Sigmoid colon (tissue), 7 donors: Measurements from ENCODE around the gene ZNHIT6. TPM values are rescaled to one million over a fixed set of nuclear protein-coding genes. Genes with fewer than 3 reads are reported as not detected.
A peak's percentile ranks its signal among the peaks of the same experiment; 100 is the strongest.

Experiments used
- DNase-seq: peaks from one replicate; pipeline ENCODE4 v3.0.0-alpha.2; 2019
- H3K27ac ChIP-seq, 4 donors: fragments of 200-600 bp; sonication (generic); one replicate each; pipeline ENCODE4 v1.5.1; 2016 to 2019; ENCODE audit warnings: mild to moderate bottlenecking in 1 of 4
- H3K27me3 ChIP-seq, 3 donors: fragments of 200-600 bp; sonication (generic); one replicate each; pipeline ENCODE4 v1.5.1; 2019; ENCODE audit warnings: mild to moderate bottlenecking in 1 of 3
- H3K36me3 ChIP-seq, 4 donors: fragments of 200-600 bp; sonication (generic); one replicate each; pipeline ENCODE4 v1.5.1; 2016 to 2019
- H3K4me1 ChIP-seq, 4 donors: fragments of 200-600 bp; sonication (generic); one replicate each; pipeline ENCODE4 v1.5.1; 2017 to 2019
- H3K4me3 ChIP-seq, 4 donors: fragments of 200-600 bp; sonication (generic); one replicate each; pipeline ENCODE4 v1.5.1; 2017 to 2019; ENCODE audit warnings: mild to moderate bottlenecking in 2 of 4, moderate library complexity in 1 of 4
- H3K9me3 ChIP-seq, 4 donors: fragments of 200-600 bp in 3 of 4; sonication (generic) in 3 of 4; one replicate each; pipeline versions ENCODE4 v1.5.1 to v1.6.1; 2013 to 2019
- EP300 ChIP-seq, 4 donors: sonication (generic); formaldehyde crosslinking; IDR thresholded peaks; one replicate each; pipeline ENCODE4 v1.6.1; 2017; ENCODE audit warnings: antibody characterized with exemption in 4 of 4
- POLR2A ChIP-seq, 2 donors: fragments of 450-650 bp; IDR thresholded peaks; one replicate each; pipeline ENCODE4 v1.6.1; 2016; ENCODE audit warnings: antibody characterized with exemption in 2 of 2, mild to moderate bottlenecking in 2 of 2, moderate library complexity in 2 of 2
- POLR2AphosphoS5 ChIP-seq, 4 donors: sonication (generic); formaldehyde crosslinking; IDR thresholded peaks; one replicate each; pipeline ENCODE4 v1.6.1; 2017; ENCODE audit warnings: antibody characterized with exemption in 4 of 4
- WGBS, 2 donors: extraction: QIAGEN DNeasy Blood & Tissue Kit; methylation state at CpG; one replicate each; pipeline ENCODE4 v1.1.7; 2013; 5-methylcytosine and 5-hydroxymethylcytosine counted together
- intact Hi-C: fragments of 100-400 bp; cut with DNase I; formaldehyde crosslinking; loops from one replicate; pipeline ENCODE4 v1.15.1; 2023
- polyA plus RNA-seq, 3 donors: library from polyadenylated mRNA; stranded (reverse); fragments of 200-250 nt; gene quantifications; one replicate each; pipeline ENCODE4 v1.2.3, GENCODE V29; 2013
- total RNA-seq, 4 donors: library from RNA; depleted of rRNA; stranded (reverse); fragments of >200 nt; gene quantifications; one replicate each; pipeline ENCODE4 v1.1.0, GENCODE V29; 2016
- TF ChIP-seq, protein P1 (sequence below), 4 experiments: fragments of 450-650 bp in 3 of 4; fragments of 200-600 bp in 1 of 4; IDR thresholded peaks; one replicate each; pipeline ENCODE4 v1.5.1; 2016 to 2019; ENCODE audit warnings: antibody characterized with exemption in 4 of 4, mild to moderate bottlenecking in 3 of 4, moderate library complexity in 2 of 4
- donor health status: healthy with polysubstance abuse.
- donor health status: Bipolar disorder and iron deficiency.
- donor health status: healthy.

Gene ZNHIT6
- total and polyA plus RNA-seq, 7 donors = 3.9 to 20.0 (median 12.5) TPM

DNA sequence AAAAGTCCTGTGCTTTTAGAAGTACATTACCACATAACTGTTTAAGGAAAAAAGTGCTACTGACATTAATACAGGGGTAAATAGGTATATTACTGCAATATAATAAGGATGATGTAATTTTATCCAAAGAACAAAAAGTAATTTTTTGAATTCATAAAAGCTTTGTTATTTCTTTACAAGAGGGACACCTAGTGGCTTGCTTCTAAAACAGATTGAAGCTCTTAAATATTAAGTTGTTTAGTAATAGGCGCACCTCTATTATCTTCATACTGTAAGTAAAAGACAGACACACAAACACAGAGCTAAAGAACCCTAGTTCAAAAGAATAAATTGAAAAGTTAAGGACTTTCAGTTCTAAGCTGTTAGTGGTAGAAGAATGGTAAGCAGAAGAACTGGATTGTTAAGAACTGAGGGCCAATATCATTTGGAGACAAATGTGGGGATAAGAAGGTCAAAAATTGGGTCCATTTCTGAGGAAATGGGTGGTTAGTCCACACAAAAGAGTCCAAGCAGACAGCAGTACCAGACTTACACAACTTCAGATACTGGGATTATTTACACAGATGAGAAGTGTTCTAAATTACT is 15.4 kb downstream of the ZNHIT6 start:
- no peak overlapping the region for H3K27ac ChIP-seq
- no peaks in the 10 kb centered on the region for H3K27me3 ChIP-seq
- intact Hi-C loops = loop anchor here (1.0 to 10.0 kb wide), 2 partner anchors 198 to 385 kb away; no protein-coding TSS in a partner anchor
- TF ChIP-seq POLR2AphosphoS5 (IDR thresholded peaks at IDR 0.05) (no peak), POLR2A (IDR thresholded peaks at IDR 0.05) (no peak), EP300 (IDR thresholded peaks at IDR 0.05) (no peak)
- TF ChIP-seq, protein P1, sequence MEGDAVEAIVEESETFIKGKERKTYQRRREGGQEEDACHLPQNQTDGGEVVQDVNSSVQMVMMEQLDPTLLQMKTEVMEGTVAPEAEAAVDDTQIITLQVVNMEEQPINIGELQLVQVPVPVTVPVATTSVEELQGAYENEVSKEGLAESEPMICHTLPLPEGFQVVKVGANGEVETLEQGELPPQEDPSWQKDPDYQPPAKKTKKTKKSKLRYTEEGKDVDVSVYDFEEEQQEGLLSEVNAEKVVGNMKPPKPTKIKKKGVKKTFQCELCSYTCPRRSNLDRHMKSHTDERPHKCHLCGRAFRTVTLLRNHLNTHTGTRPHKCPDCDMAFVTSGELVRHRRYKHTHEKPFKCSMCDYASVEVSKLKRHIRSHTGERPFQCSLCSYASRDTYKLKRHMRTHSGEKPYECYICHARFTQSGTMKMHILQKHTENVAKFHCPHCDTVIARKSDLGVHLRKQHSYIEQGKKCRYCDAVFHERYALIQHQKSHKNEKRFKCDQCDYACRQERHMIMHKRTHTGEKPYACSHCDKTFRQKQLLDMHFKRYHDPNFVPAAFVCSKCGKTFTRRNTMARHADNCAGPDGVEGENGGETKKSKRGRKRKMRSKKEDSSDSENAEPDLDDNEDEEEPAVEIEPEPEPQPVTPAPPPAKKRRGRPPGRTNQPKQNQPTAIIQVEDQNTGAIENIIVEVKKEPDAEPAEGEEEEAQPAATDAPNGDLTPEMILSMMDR (IDR thresholded peaks at IDR 0.05) = peak in 3 of 4 experiments; percentile 38 to 49 (median 41)
- H3K36me3 ChIP-seq = peaks cover 0 to 5% (median 0%) of the 10 kb centered on the region in 4 donors
- H3K9me3 ChIP-seq = no peaks in the 10 kb centered on the region
- no peak for DNase-seq
- H3K4me3 ChIP-seq = no peak overlapping the region
- 51 to 76% methylated on average over 1 of the region's 1 CpG for WGBS, 2 donors
- peaks cover 0 to 4% (median 0%) of the 10 kb centered on the region in 4 donors for H3K4me1 ChIP-seq

DNA sequence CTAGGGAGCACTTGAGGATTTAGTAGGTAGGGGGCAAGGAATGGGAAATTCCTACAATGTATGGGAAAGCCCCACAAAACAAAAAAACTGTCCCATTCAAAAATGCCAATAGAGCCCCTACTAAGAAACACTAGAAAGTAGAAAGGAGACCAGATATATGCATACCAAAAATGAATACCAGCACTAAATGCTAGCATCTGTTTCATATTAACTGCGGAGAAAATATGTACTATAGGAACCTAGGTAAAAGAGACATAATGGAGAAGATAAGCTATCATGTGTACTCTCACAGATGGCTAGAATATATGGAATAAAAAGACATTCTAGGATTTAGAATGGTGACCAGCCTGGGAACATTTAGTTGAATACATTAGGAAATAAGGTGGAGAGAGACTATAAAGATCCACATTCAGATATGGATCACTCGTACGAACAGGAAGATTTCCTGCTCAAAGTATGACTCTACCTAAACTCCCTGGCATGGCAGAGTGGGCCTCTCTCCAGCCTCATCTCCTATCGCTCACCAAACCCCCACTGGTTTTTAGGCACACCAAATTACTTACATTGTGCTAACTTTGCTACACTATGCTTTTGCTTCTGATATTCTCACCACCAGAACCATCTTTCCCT is 18.3 kb downstream of the ZNHIT6 start:
- Histone ChIP-seq H3K36me3 (peaks cover 0 to 5% (median 0%) of the 10 kb centered on the region in 4 donors), H3K4me3 (no peak overlapping the region), H3K4me1 (peaks cover 0 to 4% (median 0%) of the 10 kb centered on the region in 4 donors), H3K9me3 (no peaks in the 10 kb centered on the region), H3K27me3 (no peaks in the 10 kb centered on the region), H3K27ac (no peak overlapping the region)
- TF ChIP-seq POLR2A (IDR thresholded peaks at IDR 0.05) (no peak), EP300 (IDR thresholded peaks at IDR 0.05) (no peak), POLR2AphosphoS5 (IDR thresholded peaks at IDR 0.05) (no peak)
- TF ChIP-seq, protein P1 (IDR thresholded peaks at IDR 0.05) = no peak
- no peak for DNase-seq
- intact Hi-C loops = loop anchor here (2.0 to 10.0 kb wide), 2 partner anchors 107 to 195 kb away; no protein-coding TSS in a partner anchor
- 77 to 88% methylated on average over 4 of the region's 4 CpGs for WGBS, 2 donors

DNA sequence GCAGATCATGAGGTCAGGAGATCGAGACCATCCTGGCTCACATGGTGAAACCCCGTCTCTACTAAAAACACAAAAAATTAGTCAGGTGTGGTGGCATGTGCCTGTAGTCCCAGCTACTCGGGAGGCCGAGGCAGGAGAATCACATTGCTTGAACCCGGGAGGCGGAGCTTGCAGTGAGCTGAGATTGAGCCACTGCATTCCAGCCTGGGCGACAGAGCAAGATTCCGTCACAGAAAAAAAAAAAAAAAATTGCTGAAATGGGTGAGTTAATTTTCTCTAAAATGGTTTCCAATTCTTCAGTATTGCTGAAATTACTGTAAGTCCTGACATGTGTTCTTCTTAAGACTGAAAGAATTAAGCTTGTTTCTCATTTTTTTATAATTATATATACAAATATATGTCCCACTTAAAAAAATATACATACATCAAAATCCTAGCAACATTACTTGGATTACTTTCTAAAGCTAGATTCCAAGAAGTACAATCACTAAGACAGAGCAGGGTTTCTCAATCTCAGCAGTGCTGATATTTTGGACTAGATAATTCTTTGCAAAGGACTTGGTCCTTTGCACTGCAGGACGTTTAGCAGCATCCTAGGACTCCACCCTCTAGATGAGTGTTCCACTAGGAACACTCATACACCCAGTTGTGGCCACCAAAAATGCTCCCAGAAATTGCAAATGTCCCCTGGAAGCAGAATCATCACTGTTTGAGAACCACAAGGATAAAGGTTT is 24.8 kb downstream of the ZNHIT6 start:
- Histone ChIP-seq H3K27ac (no peak overlapping the region), H3K36me3 (peaks cover 0 to 9% (median 0%) of the 10 kb centered on the region in 4 donors), H3K4me3 (no peak overlapping the region), H3K9me3 (no peaks in the 10 kb centered on the region), H3K4me1 (peaks cover 0 to 16% (median 2%) of the 10 kb centered on the region in 4 donors), H3K27me3 (no peaks in the 10 kb centered on the region)
- DNase-seq = no peak
- TF ChIP-seq, protein P1 (IDR thresholded peaks at IDR 0.05) = no peak
- no peak for TF ChIP-seq POLR2AphosphoS5 (IDR thresholded peaks at IDR 0.05)
- TF ChIP-seq POLR2A (IDR thresholded peaks at IDR 0.05) = no peak
- no peak for TF ChIP-seq EP300 (IDR thresholded peaks at IDR 0.05)
- intact Hi-C loops = no loop called here
- 93 to 95% methylated on average over 9 of the region's 9 CpGs for WGBS, 2 donors

DNA sequence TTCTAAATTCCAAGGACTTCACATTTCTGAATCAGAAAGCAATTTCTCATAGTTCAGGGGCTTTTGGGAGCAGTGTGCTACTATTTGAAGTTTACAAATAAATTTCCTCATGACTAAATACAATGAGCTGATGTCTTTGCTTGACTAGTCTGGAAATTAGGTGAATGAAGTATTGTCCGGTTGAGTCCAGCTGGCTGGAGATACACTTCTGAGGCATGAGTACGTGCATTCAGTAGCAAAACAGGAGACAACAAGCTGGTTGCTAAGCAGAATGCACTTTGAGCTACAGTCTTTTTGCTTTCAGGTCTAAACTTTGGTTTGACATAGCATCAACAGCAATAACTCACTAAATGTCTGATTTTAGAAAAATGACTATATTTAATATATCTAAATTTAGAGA is 27.1 kb downstream of the ZNHIT6 start:
- TF ChIP-seq EP300 (IDR thresholded peaks at IDR 0.05) (no peak), POLR2A (IDR thresholded peaks at IDR 0.05) (no peak)
- no peak overlapping the region for H3K27ac ChIP-seq
- intact Hi-C loops = no loop called here
- peaks cover 0 to 16% (median 2%) of the 10 kb centered on the region in 4 donors for H3K4me1 ChIP-seq
- H3K9me3 ChIP-seq = no peaks in the 10 kb centered on the region
- no peaks in the 10 kb centered on the region for H3K27me3 ChIP-seq
- 35 to 53% methylated on average over 2 of the region's 2 CpGs for WGBS, 2 donors
- H3K36me3 ChIP-seq = peaks cover 0 to 30% (median 9%) of the 10 kb centered on the region in 4 donors
- no peak overlapping the region for H3K4me3 ChIP-seq
- no peak for DNase-seq

DNA sequence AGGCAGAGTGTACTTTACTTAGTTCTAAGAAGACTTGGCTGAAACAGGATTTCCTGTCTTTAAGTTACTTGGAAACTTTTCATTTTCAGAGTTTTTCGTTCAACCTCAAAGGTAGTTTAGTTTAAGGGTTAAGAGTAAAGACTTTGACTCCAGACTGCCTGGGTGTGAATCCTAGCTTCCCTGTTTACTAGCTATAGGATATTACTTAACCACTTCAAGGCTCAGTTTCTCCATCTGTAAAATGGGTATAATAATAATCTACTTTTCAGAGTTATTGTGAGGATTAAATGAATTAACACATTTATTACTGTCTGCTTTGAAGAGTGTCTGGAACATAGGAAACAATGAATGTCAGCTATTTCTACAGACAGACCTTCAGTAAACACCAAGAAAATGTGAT is 30.0 kb downstream of the ZNHIT6 start:
- no peak overlapping the region for H3K27ac ChIP-seq
- peaks cover 0 to 45% (median 9%) of the 10 kb centered on the region in 4 donors for H3K36me3 ChIP-seq
- H3K9me3 ChIP-seq = no peaks in the 10 kb centered on the region
- H3K27me3 ChIP-seq = no peaks in the 10 kb centered on the region
- no peak for DNase-seq
- peaks cover 0 to 16% (median 2%) of the 10 kb centered on the region in 4 donors for H3K4me1 ChIP-seq
- TF ChIP-seq POLR2AphosphoS5 (IDR thresholded peaks at IDR 0.05) (no peak), POLR2A (IDR thresholded peaks at IDR 0.05) (no peak), EP300 (IDR thresholded peaks at IDR 0.05) (no peak)
- TF ChIP-seq, protein P1 (IDR thresholded peaks at IDR 0.05) = no peak
- WGBS, 2 donors = 82 to 91% methylated on average over 1 of the region's 1 CpG
- intact Hi-C loops = no loop called here
- H3K4me3 ChIP-seq = no peak overlapping the region
